GM19452 (cell line): Measurements from ENCODE around the gene CANX.
"Not testable (repeated sequence)": the region's sequence is repeated elsewhere in the genome, so short reads cannot be mapped to it uniquely, and the experiment has no call there.

ENCODE experiments used
- ATAC-seq: cut with Tn5 transposase; IDR thresholded peaks from one replicate; pipeline ENCODE4 v1.9.1; 2021; ENCODE audit not compliant: unreplicated experiment

Gene CANX

DNA sequence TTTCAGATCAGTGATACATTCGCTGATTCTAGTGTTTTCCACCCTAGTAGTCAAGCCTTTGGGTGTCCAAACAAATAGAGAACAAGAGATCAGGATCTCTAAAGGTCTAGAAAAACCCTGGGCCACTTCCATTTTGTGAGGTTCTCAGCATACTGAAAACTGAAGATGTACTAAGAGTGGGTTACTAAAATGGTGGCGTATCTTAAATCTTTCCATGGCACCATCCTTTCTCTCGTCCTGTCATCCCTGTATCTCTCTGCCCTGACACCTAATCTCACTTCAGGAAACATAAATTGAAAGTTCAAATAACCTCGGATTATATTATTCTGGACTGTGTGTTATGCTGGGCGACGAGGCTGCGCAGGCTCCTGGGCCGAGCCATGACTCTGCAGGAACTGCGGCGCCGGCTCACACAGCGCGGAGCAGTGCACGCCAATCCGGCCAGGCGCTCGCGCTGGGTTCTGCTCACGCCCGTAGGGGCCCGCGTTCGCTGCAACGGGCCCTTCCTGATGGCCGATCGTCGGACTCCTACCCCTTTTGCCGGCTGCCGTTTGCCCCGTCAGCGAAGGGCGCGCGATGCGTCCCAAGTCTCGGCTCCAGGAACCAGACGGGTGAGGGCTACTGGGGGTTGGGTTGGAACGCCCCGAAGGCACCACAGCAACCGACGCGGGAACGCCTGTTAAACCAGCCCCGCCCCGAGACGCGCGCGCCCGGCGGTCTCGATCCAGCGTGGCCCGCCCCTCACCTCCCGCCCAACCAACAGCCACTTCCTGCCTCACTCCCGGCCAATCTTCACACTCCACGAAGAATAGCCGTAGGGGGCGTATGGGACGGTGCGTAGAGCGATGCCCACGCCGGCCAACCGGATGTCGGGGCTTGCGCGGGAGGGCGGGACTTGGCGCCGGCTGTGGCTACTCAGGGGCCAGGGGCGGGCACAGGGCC, 503 bp upstream of the CANX start:
- peak; percentile 90 for ATAC-seq

GRCh38 chr5:179699616-179700237, 960 bp downstream of the CANX start:
- no peak for ATAC-seq

DNA sequence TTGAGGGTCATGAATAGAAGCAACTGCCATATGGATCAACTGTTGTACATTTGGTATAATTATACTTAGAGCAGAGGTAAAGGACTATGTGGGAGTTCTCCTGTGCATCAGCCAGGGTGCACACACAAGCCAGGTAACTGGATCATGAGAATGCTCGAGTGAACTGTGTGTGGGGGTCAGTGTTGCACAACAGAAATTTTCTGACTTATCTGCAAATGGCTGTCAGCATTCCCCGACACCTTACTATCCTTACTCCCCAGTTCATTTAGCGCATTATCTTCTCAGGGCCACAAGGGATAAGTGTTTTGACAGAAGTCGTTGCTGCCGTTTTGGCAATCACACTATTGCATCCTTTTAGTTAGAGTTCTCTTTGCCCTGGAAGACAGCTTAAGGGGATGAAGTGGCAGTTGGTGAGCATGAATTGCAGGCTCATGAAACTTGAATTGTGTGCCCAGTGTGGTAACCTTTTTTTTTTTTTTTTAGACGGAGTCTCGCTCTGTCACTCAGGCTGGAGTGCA, 1.7 kb downstream of the CANX start:
- no peak for ATAC-seq

- ATAC-seq: no peak
Observed at GRCh38 chr5:179716286-179716685, 17.5 kb downstream of the CANX start.

- ATAC-seq: no peak
Observed at GRCh38 chr5:179720222-179720621, 21.5 kb downstream of the CANX start.

GRCh38 chr5:179724163-179724562, 25.4 kb downstream of the CANX start:
- ATAC-seq: no peak

GRCh38 chr5:179727106-179727505, 28.3 kb downstream of the CANX start:
- ATAC-seq: no peak

DNA sequence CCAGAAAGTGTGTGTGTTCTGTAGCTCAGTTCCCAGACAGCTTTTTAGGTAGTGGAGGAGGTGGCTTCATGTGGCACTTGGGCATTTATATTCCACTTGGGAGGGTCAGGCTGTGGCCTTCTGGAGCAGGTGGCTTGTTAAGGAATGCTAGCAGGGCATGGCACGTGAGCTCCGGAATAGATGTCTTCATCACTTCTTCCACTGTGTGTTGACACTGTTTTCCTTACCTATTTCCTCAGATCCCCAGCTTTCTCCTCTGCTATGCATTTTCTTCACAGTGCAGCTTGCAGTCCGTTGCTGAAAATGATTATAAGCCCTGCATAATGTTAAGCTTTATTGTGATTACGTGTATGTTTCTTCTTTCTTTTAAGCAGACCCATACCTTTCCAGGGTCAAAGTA, 30.5 kb downstream of the CANX start:
- no peak for ATAC-seq

DNA sequence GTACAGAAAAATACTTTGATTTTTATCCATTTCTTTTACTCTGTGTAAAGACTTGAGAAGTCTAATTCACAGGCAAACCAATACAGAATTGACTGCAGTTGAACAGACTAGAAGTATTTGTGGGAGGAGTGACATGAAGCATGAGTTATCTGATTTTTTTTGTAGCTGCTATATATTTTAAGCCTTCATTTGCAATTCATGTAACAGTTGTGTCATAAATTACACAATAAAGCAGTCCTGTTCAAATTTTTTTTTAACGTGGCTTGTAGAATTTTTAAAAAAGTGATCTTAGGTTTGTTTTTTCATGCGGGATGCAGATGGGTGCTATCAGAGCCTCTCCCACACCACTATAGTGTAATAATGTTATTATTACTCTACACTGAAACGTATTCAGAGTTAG, 31.0 kb downstream of the CANX start:
- ATAC-seq: no peak

DNA sequence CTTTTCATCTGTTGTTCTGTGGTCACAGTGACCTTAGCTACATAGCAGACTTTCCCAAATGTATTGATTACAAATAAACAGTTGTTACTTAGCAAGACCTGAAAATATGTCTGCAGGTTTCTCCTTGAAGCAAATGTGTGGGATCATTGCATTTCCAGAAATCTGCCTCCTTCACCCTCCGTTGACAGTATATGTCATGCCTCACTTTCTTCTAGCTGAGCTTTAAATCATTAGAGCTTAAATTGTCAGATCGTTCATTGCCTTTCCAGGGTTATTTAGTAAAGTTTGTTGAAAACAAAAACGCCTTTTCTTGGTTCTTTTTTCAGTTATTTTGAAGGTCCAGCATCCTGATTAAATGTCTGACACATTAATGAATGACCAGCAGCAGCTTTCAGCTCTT, 31.6 kb downstream of the CANX start:
- ATAC-seq: no peak

GRCh38 chr5:179730852-179731251, 32.1 kb downstream of the CANX start:
- ATAC-seq: no peak

DNA sequence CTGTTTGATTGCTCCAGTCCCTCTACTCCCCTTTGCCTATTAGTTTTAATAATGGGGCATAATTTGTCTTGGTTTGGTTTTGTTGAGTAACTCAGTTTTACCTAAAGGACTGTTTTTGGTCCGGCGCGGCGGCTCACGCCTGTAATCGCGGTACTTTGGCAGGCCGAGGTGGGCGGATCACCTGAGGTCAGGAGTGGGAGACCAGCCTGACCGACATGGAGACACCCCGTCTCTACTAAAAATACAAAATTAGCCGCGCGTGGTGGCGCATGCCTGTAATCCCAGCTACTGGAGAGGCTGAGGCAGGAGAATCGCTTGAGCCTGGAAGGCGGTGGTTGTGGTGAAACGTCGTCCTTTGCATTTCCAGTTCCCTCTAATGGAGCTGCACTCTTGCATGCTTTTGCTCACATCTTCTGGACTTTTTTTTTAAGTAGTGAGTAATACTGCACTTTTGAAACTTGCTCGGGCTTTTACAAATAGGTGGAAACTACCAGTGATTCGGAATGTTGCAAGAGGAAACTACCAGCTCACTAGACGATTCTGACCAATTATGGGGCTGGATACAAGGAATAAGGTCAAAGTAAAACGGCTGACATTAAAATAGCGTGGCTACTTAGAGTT, 33.1 kb downstream of the CANX start:
- peak; percentile 19 for ATAC-seq

DNA sequence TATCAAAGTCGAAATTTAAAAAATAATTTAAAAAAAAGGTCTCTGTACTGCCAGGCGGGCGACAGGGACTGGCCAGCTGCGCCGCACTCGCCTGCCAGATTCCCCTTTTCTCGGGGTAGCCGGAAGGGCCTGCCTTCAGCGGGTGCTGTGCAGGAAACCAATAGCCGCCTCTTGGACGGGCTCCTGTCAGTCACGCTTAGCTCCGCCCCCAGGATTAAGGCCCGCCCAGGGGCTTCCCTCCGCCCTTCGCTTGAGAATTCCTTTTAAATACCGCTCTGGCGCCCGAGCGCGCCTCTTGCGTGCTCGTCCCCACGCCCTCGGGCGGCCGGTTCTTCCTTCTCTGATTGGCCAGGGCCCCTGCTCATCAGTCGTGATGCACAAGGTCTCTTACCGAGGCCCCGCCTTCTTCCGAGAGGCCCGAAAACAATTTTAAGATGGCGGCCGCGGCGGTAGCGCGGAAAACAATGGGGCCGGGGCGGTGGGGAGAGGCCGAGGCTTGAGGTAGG, 33.7 kb downstream of the CANX start, which contains the start of gene MAML1:
Gene MAML1, plus strand, starts transcription at position 411 of the 506 bp plus-strand sequence. CDS start 291 bp downstream, outside the sequence.
- peak; percentile 92 for ATAC-seq

DNA sequence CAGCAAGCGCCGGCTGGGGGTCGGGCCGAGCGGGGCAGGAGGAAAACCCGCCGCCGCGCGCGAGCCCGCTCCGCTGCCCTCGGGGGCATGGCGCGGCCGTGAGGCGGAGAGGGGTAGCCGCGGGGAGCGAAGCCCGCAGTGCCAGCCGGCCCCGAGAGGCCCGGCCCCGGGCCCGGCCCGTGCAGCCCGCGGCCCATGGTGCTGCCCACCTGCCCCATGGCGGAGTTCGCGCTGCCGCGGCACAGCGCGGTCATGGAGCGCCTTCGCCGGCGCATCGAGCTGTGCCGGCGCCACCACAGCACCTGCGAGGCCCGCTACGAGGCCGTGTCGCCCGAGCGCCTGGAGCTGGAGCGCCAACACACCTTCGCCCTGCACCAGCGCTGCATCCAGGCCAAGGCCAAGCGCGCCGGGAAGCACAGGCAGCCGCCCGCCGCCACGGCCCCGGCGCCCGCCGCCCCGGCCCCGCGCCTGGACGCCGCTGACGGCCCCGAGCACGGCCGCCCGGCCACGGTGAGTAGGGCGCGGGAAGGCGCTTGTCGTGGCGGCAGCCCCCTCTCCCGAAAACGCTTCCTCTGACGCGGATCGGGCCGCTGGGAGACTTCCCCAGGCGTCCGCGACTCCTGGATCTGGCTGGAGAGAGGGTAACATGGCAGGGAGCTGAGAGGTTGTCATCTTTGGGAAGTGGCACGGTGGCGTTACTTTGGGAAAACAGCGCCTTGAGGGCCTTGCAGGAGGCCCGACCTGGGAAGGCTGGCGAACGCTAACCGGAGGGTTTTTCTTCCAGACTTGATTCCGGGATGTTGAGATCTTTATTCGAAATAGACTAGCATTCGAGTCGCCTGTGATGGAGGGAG, 34.4 kb downstream of the CANX start:
- peak; percentile 34 for ATAC-seq

DNA sequence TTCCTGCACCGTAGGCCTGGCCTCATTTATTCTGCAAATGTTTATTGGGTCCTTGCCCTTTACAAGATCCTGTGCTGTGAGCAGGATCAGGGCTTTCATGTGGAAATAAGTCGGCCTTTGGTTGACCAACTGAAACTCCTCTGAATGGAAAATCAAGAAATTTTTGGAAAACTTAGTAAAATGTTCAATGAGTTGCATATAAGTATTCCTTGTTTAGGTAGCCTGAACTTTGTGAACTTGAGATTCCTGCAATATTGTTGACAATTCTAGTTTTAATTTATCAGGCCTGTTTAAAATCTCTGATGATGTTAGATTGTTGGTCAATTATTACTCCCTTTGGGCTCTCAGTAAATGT, 35.0 kb downstream of the CANX start:
- no peak for ATAC-seq

DNA sequence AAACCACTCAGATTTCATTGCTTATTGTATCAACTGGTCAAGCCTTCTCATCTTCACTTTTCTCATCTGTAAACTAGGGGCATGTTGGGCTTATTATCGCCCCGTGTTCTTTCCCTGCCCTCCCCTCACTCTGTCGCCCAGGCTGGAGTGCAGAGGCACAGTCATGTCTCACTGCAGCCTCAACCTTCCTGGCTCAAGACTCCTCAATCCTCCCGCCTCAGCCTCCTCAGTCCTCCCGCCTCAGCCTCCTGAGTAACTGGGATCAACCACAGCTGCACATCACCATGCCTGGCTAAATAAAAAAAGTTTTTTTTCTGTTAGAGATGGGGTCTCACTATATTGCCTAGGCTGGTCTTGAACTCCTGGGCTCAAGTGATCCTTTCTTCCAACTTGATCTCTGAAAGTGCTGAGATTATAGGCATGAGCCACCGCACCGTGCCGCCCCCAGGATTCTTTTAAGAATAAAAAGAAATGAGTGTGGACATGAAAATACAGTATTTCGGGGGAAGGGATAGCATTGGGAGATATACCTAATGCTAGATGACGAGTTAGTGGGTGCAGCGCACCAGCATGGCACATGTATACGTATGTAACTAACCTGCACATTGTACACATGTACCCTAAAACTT, 35.9 kb downstream of the CANX start:
- ATAC-seq: no peak

DNA sequence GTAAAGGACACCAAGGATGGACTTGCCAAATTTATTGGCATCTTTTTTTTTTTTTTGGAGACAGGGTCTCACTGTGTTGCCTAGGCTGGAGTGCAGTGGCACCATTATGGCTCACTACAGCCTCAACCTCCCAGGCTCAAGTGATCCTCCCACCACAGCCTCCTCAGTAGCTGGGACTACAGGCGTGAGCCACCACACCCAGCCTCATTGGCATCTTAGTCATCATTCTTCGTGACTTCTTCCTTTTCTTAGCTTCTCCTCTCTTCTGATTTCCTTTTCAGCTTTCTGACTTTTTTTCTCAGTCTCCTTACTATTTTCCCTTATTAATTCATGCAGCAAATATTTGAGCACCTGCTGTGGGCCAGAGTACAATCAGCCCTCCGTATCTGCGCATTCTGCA, 40.0 kb downstream of the CANX start:
- no peak for ATAC-seq

GRCh38 chr5:179744106-179744505, 45.3 kb downstream of the CANX start:
- not testable (repeated sequence) for ATAC-seq

DNA sequence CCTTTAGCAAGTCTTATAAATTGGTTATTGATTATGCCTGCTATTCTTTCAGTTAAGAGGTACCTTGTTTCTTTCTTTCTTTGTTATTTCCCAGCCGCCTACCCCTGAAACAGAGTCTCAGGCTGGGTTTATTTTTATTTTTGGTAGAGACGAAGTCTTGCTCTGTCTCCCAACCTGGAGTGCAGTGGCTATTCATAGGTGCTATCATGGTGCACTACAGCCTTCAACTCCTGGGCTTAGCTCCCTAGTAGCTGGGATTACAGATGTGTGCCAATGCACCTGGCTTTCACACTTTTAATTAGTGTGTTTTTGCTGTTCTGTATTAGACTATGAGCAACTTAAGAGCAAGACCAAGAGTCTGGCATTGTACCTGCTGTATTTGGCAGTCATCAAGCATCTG, 48.1 kb downstream of the CANX start:
- ATAC-seq: no peak

DNA sequence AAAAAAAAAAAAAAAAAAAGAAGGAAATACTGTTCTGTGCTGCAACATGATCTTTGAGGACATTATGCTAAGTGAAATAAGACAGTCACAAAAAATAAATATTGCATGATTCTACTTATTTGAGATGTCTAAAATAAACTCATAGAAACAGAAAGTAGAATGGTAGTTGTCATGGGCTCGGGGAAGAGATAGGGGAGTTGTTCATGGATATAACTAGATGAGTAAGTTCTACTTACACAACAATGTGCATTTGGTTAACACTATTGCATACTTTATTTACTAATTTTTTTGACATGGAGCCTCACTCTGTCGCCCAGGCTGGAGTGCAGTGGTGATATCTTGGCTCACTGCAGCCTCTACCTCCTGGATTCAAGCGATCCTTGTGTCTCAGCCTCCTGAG, 49.0 kb downstream of the CANX start:
- ATAC-seq: no peak
